ENCODE data around the gene ZBED4.
A peak's percentile ranks its signal among the peaks of the same experiment; 100 is the strongest.

ZBED4 gene

GRCh38 chr22:49855251-49855911, 1.7 kb downstream of the ZBED4 start:
- Mint-ChIP-seq H3K9me3 (no peaks in the 10 kb centered on the region), H3K36me3 (peaks cover 3% of the 10 kb centered on the region), H3K27me3 (peaks cover 11% of the 10 kb centered on the region), H3K27ac (peak overlapping the region; percentile 41), H3K4me3 (no peak overlapping the region), H3K4me1 (peaks cover 19% of the 10 kb centered on the region)
- ATAC-seq (ENCODE audit: low read depth): no peak
- DNase-seq (ENCODE audit: low spot score in 2 of 2): no peak

DNA sequence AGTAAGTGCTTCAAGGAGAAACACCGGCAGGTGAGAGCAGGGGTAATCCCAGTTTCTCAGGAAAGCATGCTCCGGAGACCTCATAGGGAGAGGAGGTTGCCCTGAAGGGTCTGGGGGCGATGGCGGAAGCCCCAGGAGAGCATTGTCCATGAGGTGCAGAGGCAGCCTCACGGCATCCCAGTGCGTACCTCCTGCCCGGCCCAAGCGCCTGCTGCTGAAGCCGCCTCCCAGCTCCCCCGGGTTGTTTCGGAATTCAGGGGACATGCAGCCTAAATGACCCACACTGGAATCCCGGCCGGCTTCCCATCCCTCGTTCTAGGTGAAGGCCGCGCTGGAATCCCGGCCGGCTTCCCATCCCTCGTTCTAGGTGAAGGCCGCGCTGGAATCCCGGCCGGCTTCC, 2.7 kb downstream of the ZBED4 start:
- no peak overlapping the region for H3K27ac Mint-ChIP-seq
- no peak for ATAC-seq (ENCODE audit: low read depth)
- peaks cover 21% of the 10 kb centered on the region for H3K4me1 Mint-ChIP-seq
- peaks cover 3% of the 10 kb centered on the region for H3K36me3 Mint-ChIP-seq
- DNase-seq (ENCODE audit: low spot score in 2 of 2): no peak
- H3K27me3 Mint-ChIP-seq: peaks cover 4% of the 10 kb centered on the region
- no peaks in the 10 kb centered on the region for H3K9me3 Mint-ChIP-seq
- H3K4me3 Mint-ChIP-seq: no peak overlapping the region

DNA sequence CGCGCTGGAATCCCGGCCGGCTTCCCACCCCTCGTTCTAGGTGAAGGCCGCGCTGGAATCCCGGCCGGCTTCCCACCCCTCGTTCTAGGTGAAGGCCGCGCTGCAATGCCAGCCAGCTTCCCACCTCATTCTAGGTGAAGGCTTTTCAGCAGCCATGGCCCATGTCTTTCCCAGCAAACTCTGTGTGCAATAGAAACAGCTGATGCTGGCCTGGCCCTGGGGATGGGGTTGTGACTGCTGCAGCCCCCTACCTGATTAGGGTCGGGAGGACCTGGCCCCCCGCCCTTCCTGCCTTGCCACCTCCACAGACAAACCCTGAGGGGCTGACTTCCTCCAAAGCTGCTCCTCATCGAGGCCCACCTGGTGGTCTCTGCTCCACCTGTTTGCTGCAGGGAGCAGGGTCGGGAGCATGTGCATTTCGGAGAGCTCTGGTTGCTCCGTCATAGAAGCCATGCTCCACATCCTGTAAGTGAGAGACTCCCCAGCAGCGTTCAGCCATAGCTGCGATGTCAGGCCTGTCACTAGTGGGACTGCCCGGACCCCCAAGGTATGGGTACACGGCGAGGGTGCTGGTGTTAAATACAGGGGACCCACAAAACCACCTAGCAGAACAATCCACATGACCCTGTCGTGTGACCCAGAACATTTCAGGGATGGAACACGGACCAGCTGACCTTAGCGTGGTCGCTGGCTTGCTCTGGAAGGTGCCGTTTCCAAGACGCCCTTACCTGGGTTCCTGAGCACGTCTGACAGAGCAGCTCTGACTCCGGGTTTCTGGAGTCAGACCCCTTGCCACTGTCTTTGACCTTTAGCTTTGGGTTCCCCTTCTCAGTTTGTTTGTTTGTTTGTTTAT, 3.3 kb downstream of the ZBED4 start:
- Mint-ChIP-seq H3K9me3 (no peaks in the 10 kb centered on the region), H3K27ac (no peak overlapping the region), H3K4me1 (peaks cover 19% of the 10 kb centered on the region), H3K36me3 (peaks cover 2% of the 10 kb centered on the region), H3K4me3 (no peak overlapping the region), H3K27me3 (no peaks in the 10 kb centered on the region)
- ATAC-seq (ENCODE audit: low read depth) (no peak), DNase-seq (ENCODE audit: low spot score in 2 of 2) (no peak)

- H3K9me3 Mint-ChIP-seq: no peaks in the 10 kb centered on the region
- no peak overlapping the region for H3K27ac Mint-ChIP-seq
- ATAC-seq (ENCODE audit: low read depth) (no peak), DNase-seq (ENCODE audit: low spot score in 2 of 2) (no peak)
- peaks cover 19% of the 10 kb centered on the region for H3K4me1 Mint-ChIP-seq
- no peaks in the 10 kb centered on the region for H3K27me3 Mint-ChIP-seq
- H3K4me3 Mint-ChIP-seq: no peak overlapping the region
- peaks cover 2% of the 10 kb centered on the region for H3K36me3 Mint-ChIP-seq
Measured at GRCh38 chr22:49858827-49859226, 5.2 kb downstream of the ZBED4 start.

DNA sequence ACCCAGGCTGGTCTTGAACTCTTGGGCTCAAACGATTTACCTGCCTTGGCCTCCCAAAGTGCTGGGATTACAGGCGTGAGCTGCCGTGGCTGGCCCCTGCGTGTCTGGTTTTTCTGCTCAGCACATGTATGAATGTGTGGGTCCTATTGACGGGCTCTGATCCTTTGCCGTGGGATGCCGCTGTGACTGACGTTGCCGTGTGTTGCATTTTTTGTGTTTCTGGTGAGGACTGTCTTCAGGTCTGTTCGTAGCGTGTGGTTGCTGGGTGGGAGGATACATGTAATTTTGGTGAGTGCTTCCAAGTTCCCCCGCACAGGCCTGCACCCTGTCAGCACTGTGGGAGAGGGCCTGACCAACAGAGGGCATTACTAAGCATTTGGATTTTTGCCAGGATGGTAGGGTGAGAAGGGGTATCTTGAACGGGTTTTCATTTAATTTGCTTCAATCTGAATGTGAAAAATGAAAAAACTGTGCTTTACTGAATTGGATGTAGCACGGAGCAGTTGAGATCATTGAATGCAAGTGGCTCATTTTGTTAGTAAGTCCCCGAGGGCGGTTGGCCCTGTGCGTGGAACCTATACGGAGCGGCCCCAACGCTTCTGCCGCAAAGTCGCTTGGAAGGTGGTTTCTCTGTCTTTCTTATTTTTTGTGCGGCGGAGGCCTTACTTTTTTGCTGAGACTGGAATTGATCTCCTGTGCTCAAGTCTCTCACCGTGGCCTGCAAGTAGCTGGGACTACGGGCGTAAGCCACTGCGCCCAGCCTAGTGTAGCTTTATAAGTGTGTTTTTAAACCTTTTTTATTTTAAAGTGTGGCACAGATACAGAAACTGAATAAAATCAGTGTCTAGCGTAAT, 8.2 kb downstream of the ZBED4 start:
- no peak overlapping the region for H3K27ac Mint-ChIP-seq
- H3K27me3 Mint-ChIP-seq: no peaks in the 10 kb centered on the region
- H3K9me3 Mint-ChIP-seq: peaks cover 6% of the 10 kb centered on the region
- peaks cover 6% of the 10 kb centered on the region for H3K4me1 Mint-ChIP-seq
- DNase-seq (ENCODE audit: low spot score in 2 of 2): no peak
- ATAC-seq (ENCODE audit: low read depth): no peak
- H3K36me3 Mint-ChIP-seq: peaks cover 14% of the 10 kb centered on the region
- H3K4me3 Mint-ChIP-seq: no peak overlapping the region

DNA sequence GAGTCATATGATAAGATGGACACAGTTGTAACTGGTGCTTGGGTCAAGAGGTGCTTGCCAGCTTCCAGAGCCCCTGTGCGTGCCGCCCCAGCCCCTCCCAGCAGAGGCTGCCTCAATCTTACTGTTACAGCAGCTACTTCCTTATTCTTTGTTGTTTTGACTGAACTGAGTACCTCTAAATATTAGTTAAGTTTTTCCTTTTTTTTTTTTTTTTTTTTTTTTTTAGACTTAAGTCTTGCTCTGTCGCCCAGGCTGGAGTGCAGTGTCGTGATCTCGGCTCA, 8.8 kb downstream of the ZBED4 start:
- DNase-seq (ENCODE audit: low spot score in 2 of 2) (no peak), ATAC-seq (ENCODE audit: low read depth) (no peak)
- H3K27me3 Mint-ChIP-seq: no peaks in the 10 kb centered on the region
- H3K36me3 Mint-ChIP-seq: peaks cover 19% of the 10 kb centered on the region
- peaks cover 6% of the 10 kb centered on the region for H3K9me3 Mint-ChIP-seq
- no peak overlapping the region for H3K27ac Mint-ChIP-seq
- no peak overlapping the region for H3K4me3 Mint-ChIP-seq
- peaks cover 5% of the 10 kb centered on the region for H3K4me1 Mint-ChIP-seq

DNA sequence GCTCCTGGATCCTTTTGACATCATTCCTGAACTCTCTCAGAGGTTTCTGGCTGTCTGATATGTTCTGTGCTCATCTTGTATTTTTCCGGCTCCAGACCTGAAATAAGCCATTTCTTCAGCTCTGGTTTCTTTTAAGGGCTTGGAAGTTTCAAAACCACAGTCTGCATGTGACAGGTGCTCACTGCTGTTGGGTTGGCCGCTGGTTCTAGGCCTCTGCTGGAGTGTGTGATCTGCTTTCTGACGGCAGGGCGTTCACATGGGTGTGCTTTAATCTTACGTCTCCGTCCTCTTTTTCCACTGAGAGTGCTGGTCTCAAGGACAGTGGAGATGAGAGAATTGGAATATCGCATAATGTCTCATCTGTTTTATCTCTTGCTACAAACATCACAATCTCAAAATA, 10.3 kb downstream of the ZBED4 start:
- peaks cover 25% of the 10 kb centered on the region for H3K36me3 Mint-ChIP-seq
- H3K4me3 Mint-ChIP-seq: no peak overlapping the region
- ATAC-seq (ENCODE audit: low read depth): no peak
- H3K9me3 Mint-ChIP-seq: peaks cover 6% of the 10 kb centered on the region
- no peaks in the 10 kb centered on the region for H3K27me3 Mint-ChIP-seq
- H3K27ac Mint-ChIP-seq: no peak overlapping the region
- no peak for DNase-seq (ENCODE audit: low spot score in 2 of 2)
- H3K4me1 Mint-ChIP-seq: peaks cover 5% of the 10 kb centered on the region

DNA sequence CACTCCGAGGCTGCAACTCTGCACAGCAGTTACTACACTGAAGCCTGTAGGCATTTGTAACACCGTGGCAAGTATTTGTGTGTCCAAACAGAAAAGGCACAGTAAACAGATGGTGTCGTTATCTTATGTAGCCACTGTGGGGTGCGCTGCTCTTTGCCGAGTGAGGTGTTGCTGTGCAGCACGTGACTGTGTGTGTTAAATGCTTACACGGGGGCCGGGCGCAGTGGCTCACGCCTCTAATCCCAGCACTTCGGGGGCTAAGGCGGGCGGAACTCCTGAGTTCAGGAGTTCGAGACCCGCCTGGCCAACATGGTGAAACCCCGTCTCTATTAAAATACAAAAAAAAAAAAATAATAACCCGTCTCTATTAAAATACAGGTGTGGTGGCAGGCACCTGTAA, 11.5 kb downstream of the ZBED4 start:
- H3K9me3 Mint-ChIP-seq: peaks cover 6% of the 10 kb centered on the region
- H3K27ac Mint-ChIP-seq: no peak overlapping the region
- no peaks in the 10 kb centered on the region for H3K27me3 Mint-ChIP-seq
- H3K4me3 Mint-ChIP-seq: no peak overlapping the region
- H3K4me1 Mint-ChIP-seq: peaks cover 6% of the 10 kb centered on the region
- DNase-seq (ENCODE audit: low spot score in 2 of 2) (no peak), ATAC-seq (ENCODE audit: low read depth) (no peak)
- H3K36me3 Mint-ChIP-seq: peaks cover 32% of the 10 kb centered on the region

GRCh38 chr22:49866134-49866533, 12.5 kb downstream of the ZBED4 start:
- H3K4me3 Mint-ChIP-seq: no peak overlapping the region
- DNase-seq (ENCODE audit: low spot score in 2 of 2) (no peak), ATAC-seq (ENCODE audit: low read depth) (no peak)
- no peaks in the 10 kb centered on the region for H3K27me3 Mint-ChIP-seq
- H3K36me3 Mint-ChIP-seq: peaks cover 35% of the 10 kb centered on the region
- peaks cover 4% of the 10 kb centered on the region for H3K4me1 Mint-ChIP-seq
- H3K9me3 Mint-ChIP-seq: peaks cover 6% of the 10 kb centered on the region
- no peak overlapping the region for H3K27ac Mint-ChIP-seq

DNA sequence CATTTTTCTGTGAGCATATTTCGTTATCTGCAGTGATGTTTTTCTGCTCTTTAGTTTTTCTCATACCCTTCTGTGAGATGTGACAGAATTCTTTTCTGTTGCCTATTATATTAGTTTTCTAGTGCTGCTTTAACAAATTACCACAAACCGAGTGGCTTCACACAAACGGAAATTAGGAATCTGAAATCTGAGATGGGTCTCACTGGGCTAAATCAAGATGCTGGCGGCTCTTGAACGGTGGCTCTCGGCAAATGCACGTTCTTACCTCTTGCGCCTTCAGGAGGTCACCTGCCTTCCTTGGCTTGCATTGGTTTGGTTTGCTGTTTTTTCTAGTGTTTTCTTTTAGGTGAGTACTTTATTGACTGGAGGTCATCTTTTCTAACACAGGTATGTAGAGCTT, 13.0 kb downstream of the ZBED4 start:
- peaks cover 35% of the 10 kb centered on the region for H3K36me3 Mint-ChIP-seq
- DNase-seq (ENCODE audit: low spot score in 2 of 2): no peak
- H3K4me3 Mint-ChIP-seq: no peak overlapping the region
- H3K9me3 Mint-ChIP-seq: peaks cover 6% of the 10 kb centered on the region
- ATAC-seq (ENCODE audit: low read depth): no peak
- no peak overlapping the region for H3K27ac Mint-ChIP-seq
- peaks cover 4% of the 10 kb centered on the region for H3K4me1 Mint-ChIP-seq
- no peaks in the 10 kb centered on the region for H3K27me3 Mint-ChIP-seq

DNA sequence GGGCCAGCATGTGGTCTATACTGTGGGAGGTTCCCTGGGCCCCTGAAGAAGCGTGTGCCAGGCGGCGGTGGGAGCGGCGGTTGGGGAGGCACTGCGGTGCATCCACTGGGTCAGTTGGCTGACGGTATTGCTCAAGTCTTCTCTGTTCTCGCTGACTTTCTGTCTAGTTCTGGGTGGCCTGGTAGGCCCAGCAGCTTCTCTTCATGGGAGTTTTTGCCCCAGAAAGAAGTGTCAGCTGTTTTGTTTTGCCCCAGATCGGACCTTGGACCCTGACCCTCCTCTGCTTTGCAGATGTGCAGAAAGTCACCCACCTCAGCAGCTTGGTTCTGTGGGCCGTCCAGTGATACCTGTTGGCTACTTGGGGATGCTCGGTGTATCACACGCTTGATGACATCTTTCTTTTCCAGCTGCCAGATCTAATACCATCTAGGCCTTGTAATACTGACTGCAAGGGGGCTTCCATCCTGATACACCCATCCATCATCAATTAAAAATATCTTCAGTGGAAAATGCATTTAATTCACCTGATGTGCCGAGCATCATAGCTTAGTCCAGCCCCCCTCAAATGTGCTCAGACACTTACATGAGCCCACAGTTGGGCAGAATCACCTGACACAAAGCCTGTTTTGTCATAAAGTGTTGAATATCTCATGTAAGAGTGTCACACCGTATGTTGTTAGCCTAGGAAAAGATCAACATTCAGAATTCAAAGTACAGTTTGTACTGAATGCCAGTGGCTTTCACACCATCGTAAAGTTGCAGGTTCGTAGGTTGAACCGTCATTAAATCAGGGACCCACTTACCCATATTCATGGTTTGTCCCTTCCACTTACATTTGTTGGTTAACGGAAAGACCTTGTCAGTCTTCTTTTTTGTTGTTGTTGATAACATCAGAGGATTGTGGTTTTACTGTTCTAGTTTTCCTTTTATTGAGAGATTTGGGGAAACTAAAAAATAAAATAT, 13.9 kb downstream of the ZBED4 start:
- ATAC-seq (ENCODE audit: low read depth) (no peak), DNase-seq (ENCODE audit: low spot score in 2 of 2) (no peak)
- H3K27me3 Mint-ChIP-seq: no peaks in the 10 kb centered on the region
- H3K27ac Mint-ChIP-seq: no peak overlapping the region
- H3K4me1 Mint-ChIP-seq: peaks cover 5% of the 10 kb centered on the region
- H3K36me3 Mint-ChIP-seq: peaks cover 35% of the 10 kb centered on the region
- peaks cover 6% of the 10 kb centered on the region for H3K9me3 Mint-ChIP-seq
- H3K4me3 Mint-ChIP-seq: no peak overlapping the region

DNA sequence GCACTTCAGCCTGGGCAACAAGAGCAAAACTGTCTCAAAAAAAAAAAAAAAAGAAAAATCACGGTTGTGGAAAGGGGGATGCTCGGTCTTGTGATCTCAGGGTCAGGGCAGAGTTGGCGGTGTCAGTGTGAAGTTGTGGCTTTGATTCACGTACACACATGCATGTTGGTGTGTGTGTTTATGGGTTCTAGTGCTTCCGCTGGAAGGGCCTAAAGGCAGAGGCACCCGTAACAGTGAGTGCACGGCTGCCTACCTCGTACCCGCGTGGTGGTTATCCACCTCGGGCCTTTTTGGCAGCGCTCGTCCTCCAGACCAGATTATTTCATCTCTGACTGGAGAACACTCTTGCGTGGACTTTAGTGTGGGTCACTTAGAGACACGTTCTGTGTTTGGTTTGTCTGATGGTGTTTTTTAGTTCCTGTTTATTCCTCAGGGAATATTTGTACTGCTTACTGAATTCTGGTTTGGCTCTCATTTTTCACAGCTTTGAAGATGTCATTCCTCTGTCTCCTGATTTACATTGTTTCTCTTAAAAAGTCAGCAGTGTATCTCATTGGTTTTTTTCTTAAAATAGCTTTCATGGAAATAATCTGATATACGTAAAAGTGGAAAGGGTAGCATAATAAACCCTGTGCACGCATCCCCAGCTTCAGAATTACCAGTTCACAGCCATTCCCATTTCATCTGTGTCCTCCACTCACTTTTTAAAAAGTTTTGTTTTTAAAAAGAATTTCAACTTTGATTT, 15.6 kb downstream of the ZBED4 start:
- Mint-ChIP-seq H3K4me1 (peaks cover 5% of the 10 kb centered on the region), H3K27ac (no peak overlapping the region), H3K36me3 (peaks cover 38% of the 10 kb centered on the region), H3K4me3 (no peak overlapping the region), H3K9me3 (peaks cover 6% of the 10 kb centered on the region), H3K27me3 (no peaks in the 10 kb centered on the region)
- ATAC-seq (ENCODE audit: low read depth) (no peak), DNase-seq (ENCODE audit: low spot score in 2 of 2) (no peak)
